ENCODE data around the gene NCF2.

Gene NCF2

GRCh38 chr1:183552441-183552840 is 37.8 kb downstream of the NCF2 start:
- no peak for DNase-seq (ENCODE audit: low read depth)

GRCh38 chr1:183551924-183552323 is 38.3 kb downstream of the NCF2 start:
- DNase-seq (ENCODE audit: low read depth): no peak

GRCh38 chr1:183550915-183551314 is 39.3 kb downstream of the NCF2 start:
- DNase-seq (ENCODE audit: low read depth): no peak

- DNase-seq (ENCODE audit: low read depth): no peak
These were observed 42.1 kb downstream of the NCF2 start for GRCh38 chr1:183548116-183548515.

- DNase-seq (ENCODE audit: low read depth): no peak
These were observed 43.8 kb downstream of the NCF2 start for GRCh38 chr1:183546427-183546826.

GRCh38 chr1:183544598-183545297 is 45.5 kb downstream of the NCF2 start:
- DNase-seq (ENCODE audit: low read depth): no peak

GRCh38 chr1:183543619-183544204 is 46.5 kb downstream of the NCF2 start:
- no peak for DNase-seq (ENCODE audit: low read depth)

GRCh38 chr1:183537405-183537804 is 52.9 kb downstream of the NCF2 start:
- no peak for DNase-seq (ENCODE audit: low read depth)

GRCh38 chr1:183533617-183534174 is 56.6 kb downstream of the NCF2 start:
- DNase-seq (ENCODE audit: low read depth): no peak

GRCh38 chr1:183528577-183528976 is 61.7 kb downstream of the NCF2 start:
- no peak for DNase-seq (ENCODE audit: low read depth)

- DNase-seq (ENCODE audit: low read depth): no peak
These were observed 68.2 kb downstream of the NCF2 start for GRCh38 chr1:183522104-183522503.

- DNase-seq (ENCODE audit: low read depth): no peak
These were observed 69.9 kb downstream of the NCF2 start for GRCh38 chr1:183520379-183520778.

GRCh38 chr1:183517401-183517800 is 72.9 kb downstream of the NCF2 start:
- no peak for DNase-seq (ENCODE audit: low read depth)

- DNase-seq (ENCODE audit: low read depth): no peak
These were observed 73.5 kb downstream of the NCF2 start for GRCh38 chr1:183516725-183517124.

GRCh38 chr1:183515002-183515689 is 75.1 kb downstream of the NCF2 start:
- DNase-seq (ENCODE audit: low read depth): no peak

GRCh38 chr1:183514235-183514634 is 76.0 kb downstream of the NCF2 start:
- no peak for DNase-seq (ENCODE audit: low read depth)

GRCh38 chr1:183512450-183512849 is 77.8 kb downstream of the NCF2 start:
- DNase-seq (ENCODE audit: low read depth): no peak

GRCh38 chr1:183508694-183509093 is 81.6 kb downstream of the NCF2 start:
- no peak for DNase-seq (ENCODE audit: low read depth)

GRCh38 chr1:183506561-183506960 is 83.7 kb downstream of the NCF2 start:
- no peak for DNase-seq (ENCODE audit: low read depth)

Measured in T-helper 22 cell (primary cell).